Testis (tissue), 3 donors: ENCODE data around the gene TMEM184B. TPM values are rescaled to one million over a fixed set of nuclear protein-coding genes. Genes with fewer than 3 reads are reported as not detected.
"Not testable (repeated sequence)": the region's sequence is repeated elsewhere in the genome, so short reads cannot be mapped to it uniquely, and the experiment has no call there.

Source experiments
- DNase-seq: peaks from one replicate; pipeline ENCODE4 v3.0.0-alpha.2; 2019
- H3K27ac ChIP-seq, 2 donors: fragments of 200-600 bp; sonication (generic); one replicate each; pipeline ENCODE4 v1.5.1; 2019
- H3K27me3 ChIP-seq: fragments of 200-600 bp; sonication (generic); one replicate; pipeline ENCODE4 v1.5.1; 2019
- H3K36me3 ChIP-seq: fragments of 200-600 bp; sonication (generic); one replicate; pipeline ENCODE4 v1.5.1; 2017; ENCODE audit warnings: low read depth; ENCODE audit errors: missing control alignments
- H3K4me1 ChIP-seq: fragments of 200-600 bp; sonication (generic); one replicate; pipeline ENCODE4 v1.5.1; 2019
- H3K4me3 ChIP-seq, 2 donors: fragments of 200-600 bp; sonication (generic); one replicate each; pipeline ENCODE4 v1.5.1; 2017 to 2019
- H3K9me3 ChIP-seq: fragments of 200-600 bp; sonication (generic); one replicate; pipeline ENCODE4 v1.5.1; 2017
- POLR2A ChIP-seq: fragments of 450-650 bp; IDR thresholded peaks from one replicate; pipeline ENCODE4 v1.6.1; 2017; ENCODE audit warnings: antibody characterized with exemption, mild to moderate bottlenecking, moderate library complexity
- WGBS, 2 donors: methylation state at CpG; one replicate each; pipeline ENCODE4 v1.1.5; 2018; 5-methylcytosine and 5-hydroxymethylcytosine counted together
- intact Hi-C: fragments of 100-400 bp; cut with DNase I; formaldehyde crosslinking; loops from one replicate; pipeline ENCODE4 v1.15.1; 2023; ENCODE audit warnings: low total_unique reads
- polyA plus RNA-seq: library from polyadenylated mRNA; stranded (reverse); fragments of 350-450 nt; fragmentation: Illumina TruSeq; extraction: RNeasy Lipid Tissue Mini Kit (QIAGEN cat#74804); gene quantifications from one replicate; pipeline ENCODE4 v1.2.3, GENCODE V29; 2014; ENCODE audit warnings: low read depth, low replicate concordance; ENCODE audit not compliant: insufficient read depth
- total RNA-seq, 2 donors: library from RNA; depleted of rRNA; stranded (reverse); fragments of >200 nt; gene quantifications; one replicate each; pipeline ENCODE4 v1.2.3, GENCODE V29; 2016
- TF ChIP-seq, protein P1 (sequence below), 3 experiments: fragments of 450-650 bp in 2 of 3; fragments of 200-600 bp in 1 of 3; sonication (generic) in 1 of 3; IDR thresholded peaks; one replicate each; pipeline ENCODE4 v1.5.1; 2016 to 2019; ENCODE audit warnings: antibody characterized with exemption in 3 of 3, mild to moderate bottlenecking in 2 of 3, moderate library complexity in 1 of 3

Gene TMEM184B
- total and polyA plus RNA-seq, 3 donors from 2014 or later, result 25.2 to 66.5 (median 35.4) TPM

DNA sequence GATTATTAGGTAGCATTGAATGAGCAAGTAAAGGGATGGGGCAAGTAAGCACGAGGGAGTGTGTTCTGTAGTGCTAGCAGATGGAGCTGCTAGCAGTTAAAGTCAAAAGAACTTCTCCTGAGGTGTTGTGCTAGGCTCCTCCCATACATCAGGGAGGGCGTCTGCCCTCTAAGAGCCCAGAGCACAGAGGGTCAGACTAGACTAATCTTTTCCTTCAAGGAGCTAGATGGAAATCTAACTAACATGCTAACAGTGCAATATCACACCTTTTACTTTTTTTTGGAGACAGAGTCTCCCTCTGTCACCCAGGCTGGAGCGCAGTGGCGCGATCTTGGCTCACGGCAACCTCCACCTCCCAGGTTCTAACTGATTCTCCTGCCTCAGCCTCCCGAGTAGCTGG, 88.0 kb downstream of the TMEM184B start:
- 75 to 78% methylated on average over 7 of the region's 7 CpGs for WGBS, 2 donors

GRCh38 chr22:38181453-38182200, 91.2 kb downstream of the TMEM184B start, which contains the start of gene PLA2G6:
PLA2G6 (minus strand) TSS chr22:38181830; CDS start chr22:38169426, 12,404 bp downstream.
- Histone ChIP-seq H3K27me3 (no peaks in the 10 kb centered on the region), H3K27ac (peak within 1 kb of the TSS; percentile 95 to 98), H3K4me3 (peak within 1 kb of the TSS; percentile 61 to 63), H3K4me1 (peaks cover 22% of the 10 kb centered on the region), H3K36me3 (no peaks in the 10 kb centered on the region), H3K9me3 (no peaks in the 10 kb centered on the region)
- intact Hi-C loops, result no loop called here
- WGBS, 2 donors, result 0% methylated on average over 33 to 48 of the region's 48 CpGs
- DNase-seq, result peak; percentile 99
- TF ChIP-seq, protein P1, sequence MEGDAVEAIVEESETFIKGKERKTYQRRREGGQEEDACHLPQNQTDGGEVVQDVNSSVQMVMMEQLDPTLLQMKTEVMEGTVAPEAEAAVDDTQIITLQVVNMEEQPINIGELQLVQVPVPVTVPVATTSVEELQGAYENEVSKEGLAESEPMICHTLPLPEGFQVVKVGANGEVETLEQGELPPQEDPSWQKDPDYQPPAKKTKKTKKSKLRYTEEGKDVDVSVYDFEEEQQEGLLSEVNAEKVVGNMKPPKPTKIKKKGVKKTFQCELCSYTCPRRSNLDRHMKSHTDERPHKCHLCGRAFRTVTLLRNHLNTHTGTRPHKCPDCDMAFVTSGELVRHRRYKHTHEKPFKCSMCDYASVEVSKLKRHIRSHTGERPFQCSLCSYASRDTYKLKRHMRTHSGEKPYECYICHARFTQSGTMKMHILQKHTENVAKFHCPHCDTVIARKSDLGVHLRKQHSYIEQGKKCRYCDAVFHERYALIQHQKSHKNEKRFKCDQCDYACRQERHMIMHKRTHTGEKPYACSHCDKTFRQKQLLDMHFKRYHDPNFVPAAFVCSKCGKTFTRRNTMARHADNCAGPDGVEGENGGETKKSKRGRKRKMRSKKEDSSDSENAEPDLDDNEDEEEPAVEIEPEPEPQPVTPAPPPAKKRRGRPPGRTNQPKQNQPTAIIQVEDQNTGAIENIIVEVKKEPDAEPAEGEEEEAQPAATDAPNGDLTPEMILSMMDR (IDR thresholded peaks at IDR 0.05), result no peak
- peak; percentile 15 for TF ChIP-seq POLR2A

More for the DNA sequence above, 88.0 kb downstream of the TMEM184B start:
- peaks cover 10% of the 10 kb centered on the region for H3K4me1 ChIP-seq
- no peaks in the 10 kb centered on the region for H3K9me3 ChIP-seq
- DNase-seq, result no peak
- no peaks in the 10 kb centered on the region for H3K27me3 ChIP-seq
- H3K27ac ChIP-seq, result no peak overlapping the region
- H3K36me3 ChIP-seq, result no peaks in the 10 kb centered on the region
- intact Hi-C loops, result no loop called here
- no peak overlapping the region for H3K4me3 ChIP-seq
- no peak for TF ChIP-seq POLR2A
- TF ChIP-seq, protein P1 (IDR thresholded peaks at IDR 0.05), result no peak

GRCh38 chr22:38180841-38181452, 91.9 kb downstream of the TMEM184B start:
- intact Hi-C loops, result no loop called here

DNA sequence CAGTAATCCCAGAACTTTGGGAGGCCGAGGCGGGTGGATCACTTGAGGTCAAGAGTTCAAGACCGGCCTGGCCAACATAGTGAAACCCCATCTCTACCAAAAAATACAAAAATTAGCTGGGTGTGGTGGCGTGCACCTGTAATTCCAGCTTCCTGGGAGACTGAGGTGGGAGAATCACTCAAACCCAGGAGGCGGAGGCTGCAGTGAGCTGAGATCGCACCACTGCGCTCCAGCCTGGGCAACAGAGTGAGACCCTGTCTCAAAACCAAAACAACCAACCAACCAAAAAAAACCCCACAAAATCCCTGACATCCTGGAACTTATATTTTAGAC, 94.2 kb downstream of the TMEM184B start:
- H3K36me3 ChIP-seq, intact Hi-C loops: not testable (repeated sequence)
- H3K4me1 ChIP-seq, result peaks cover 32% of the 10 kb centered on the region

More at GRCh38 chr22:38180841-38181452, 91.9 kb downstream of the TMEM184B start:
- Histone ChIP-seq H3K27me3 (no peaks in the 10 kb centered on the region), H3K27ac (peak overlapping the region; percentile 95 to 98), H3K4me3 (peak overlapping the region; percentile 61 to 63), H3K36me3 (no peaks in the 10 kb centered on the region), H3K9me3 (no peaks in the 10 kb centered on the region), H3K4me1 (peaks cover 28% of the 10 kb centered on the region)
- TF ChIP-seq, protein P1 (IDR thresholded peaks at IDR 0.05), result no peak
- peak; percentile 67 for DNase-seq
- WGBS, 2 donors, result 7 to 12% methylated on average over 14 of the region's 14 CpGs

GRCh38 chr22:38177926-38178604, 94.7 kb downstream of the TMEM184B start:
- intact Hi-C loops, result no loop called here
- 32 to 49% methylated on average over 7 to 15 of the region's 15 CpGs for WGBS, 2 donors
- Histone ChIP-seq H3K4me1 (peaks cover 32% of the 10 kb centered on the region), H3K36me3 (no peaks in the 10 kb centered on the region), H3K27ac (peak overlapping the region; percentile 95 to 98), H3K27me3 (no peaks in the 10 kb centered on the region), H3K9me3 (no peaks in the 10 kb centered on the region), H3K4me3 (no peak overlapping the region)
- DNase-seq, result peak; percentile 71
- TF ChIP-seq, protein P1 (IDR thresholded peaks at IDR 0.05), result no peak
- TF ChIP-seq POLR2A, result no peak

More for the DNA sequence above, 94.2 kb downstream of the TMEM184B start:
- H3K4me3 ChIP-seq, DNase-seq, H3K27me3 ChIP-seq, H3K9me3 ChIP-seq: not testable (repeated sequence)
- 91 to 96% methylated on average over 4 to 7 of the region's 7 CpGs for WGBS, 2 donors
- H3K27ac ChIP-seq, result peak overlapping the region; percentile 95 to 98

- H3K9me3 ChIP-seq, H3K27me3 ChIP-seq, DNase-seq, H3K36me3 ChIP-seq, intact Hi-C loops, H3K4me3 ChIP-seq: not testable (repeated sequence)
- 79 to 84% methylated on average over 8 to 9 of the region's 9 CpGs for WGBS, 2 donors
- Histone ChIP-seq H3K27ac (peak overlapping the region; percentile 95 to 98), H3K4me1 (peaks cover 32% of the 10 kb centered on the region)
Observed at GRCh38 chr22:38177571-38177925, 95.3 kb downstream of the TMEM184B start.
